SIG-M5 (cell line): Measurements from ENCODE around the gene SLC6A20.

Experiments
- DNase-seq: peaks from one replicate; lab custom pipeline; 2025; lab: John Stamatoyannopoulos, UW

The SLC6A20 gene

GRCh38 chr3:45777746-45778386 is 18.5 kb downstream of the SLC6A20 start:
- DNase-seq, result no peak

- no peak for DNase-seq
Measured at GRCh38 chr3:45777111-45777745, 19.1 kb downstream of the SLC6A20 start.

GRCh38 chr3:45776611-45777010 is 19.7 kb downstream of the SLC6A20 start:
- no peak for DNase-seq

GRCh38 chr3:45776301-45776595 is 20.1 kb downstream of the SLC6A20 start:
- no peak for DNase-seq

- no peak for DNase-seq
Measured at GRCh38 chr3:45775571-45776300, 20.6 kb downstream of the SLC6A20 start.

- DNase-seq, result no peak
Measured at GRCh38 chr3:45774581-45775521, 21.5 kb downstream of the SLC6A20 start.

- DNase-seq, result no peak
Measured at GRCh38 chr3:45773714-45774449, 22.5 kb downstream of the SLC6A20 start.

GRCh38 chr3:45773072-45773471 is 23.3 kb downstream of the SLC6A20 start:
- no peak for DNase-seq

- no peak for DNase-seq
Measured at GRCh38 chr3:45772341-45773035, 23.8 kb downstream of the SLC6A20 start.

- no peak for DNase-seq
Measured at GRCh38 chr3:45771831-45772230, 24.5 kb downstream of the SLC6A20 start.

GRCh38 chr3:45771166-45771775 is 25.1 kb downstream of the SLC6A20 start:
- DNase-seq, result no peak

GRCh38 chr3:45765958-45766357 is 30.4 kb downstream of the SLC6A20 start:
- no peak for DNase-seq

GRCh38 chr3:45765266-45765851 is 31.0 kb downstream of the SLC6A20 start:
- no peak for DNase-seq

- DNase-seq, result no peak
Measured at GRCh38 chr3:45763303-45763675, 33.0 kb downstream of the SLC6A20 start.

- no peak for DNase-seq
Measured at GRCh38 chr3:45762647-45763302, 33.6 kb downstream of the SLC6A20 start.

GRCh38 chr3:45761831-45762230 is 34.5 kb downstream of the SLC6A20 start:
- DNase-seq, result no peak

- no peak for DNase-seq
Measured at GRCh38 chr3:45760878-45761711, 35.2 kb downstream of the SLC6A20 start.

- no peak for DNase-seq
Measured at GRCh38 chr3:45759851-45760250, 36.5 kb downstream of the SLC6A20 start.

GRCh38 chr3:45758871-45759270 is 37.5 kb downstream of the SLC6A20 start:
- no peak for DNase-seq
